Activated CD4-positive, alpha-beta T cell treated with anti-CD3 and anti-CD28 coated beads for 1 hour (primary cell): ENCODE measurements around the gene RNU1-2.
A peak's percentile ranks its signal among the peaks of the same experiment; 100 is the strongest.
"Not testable (repeated sequence)": the region's sequence is repeated elsewhere in the genome, so short reads cannot be mapped to it uniquely, and the experiment has no call there.

Source experiments
- DNase-seq: peaks from one replicate; pipeline ENCODE4 v3.0.0-alpha.2; 2020

Gene RNU1-2

DNA sequence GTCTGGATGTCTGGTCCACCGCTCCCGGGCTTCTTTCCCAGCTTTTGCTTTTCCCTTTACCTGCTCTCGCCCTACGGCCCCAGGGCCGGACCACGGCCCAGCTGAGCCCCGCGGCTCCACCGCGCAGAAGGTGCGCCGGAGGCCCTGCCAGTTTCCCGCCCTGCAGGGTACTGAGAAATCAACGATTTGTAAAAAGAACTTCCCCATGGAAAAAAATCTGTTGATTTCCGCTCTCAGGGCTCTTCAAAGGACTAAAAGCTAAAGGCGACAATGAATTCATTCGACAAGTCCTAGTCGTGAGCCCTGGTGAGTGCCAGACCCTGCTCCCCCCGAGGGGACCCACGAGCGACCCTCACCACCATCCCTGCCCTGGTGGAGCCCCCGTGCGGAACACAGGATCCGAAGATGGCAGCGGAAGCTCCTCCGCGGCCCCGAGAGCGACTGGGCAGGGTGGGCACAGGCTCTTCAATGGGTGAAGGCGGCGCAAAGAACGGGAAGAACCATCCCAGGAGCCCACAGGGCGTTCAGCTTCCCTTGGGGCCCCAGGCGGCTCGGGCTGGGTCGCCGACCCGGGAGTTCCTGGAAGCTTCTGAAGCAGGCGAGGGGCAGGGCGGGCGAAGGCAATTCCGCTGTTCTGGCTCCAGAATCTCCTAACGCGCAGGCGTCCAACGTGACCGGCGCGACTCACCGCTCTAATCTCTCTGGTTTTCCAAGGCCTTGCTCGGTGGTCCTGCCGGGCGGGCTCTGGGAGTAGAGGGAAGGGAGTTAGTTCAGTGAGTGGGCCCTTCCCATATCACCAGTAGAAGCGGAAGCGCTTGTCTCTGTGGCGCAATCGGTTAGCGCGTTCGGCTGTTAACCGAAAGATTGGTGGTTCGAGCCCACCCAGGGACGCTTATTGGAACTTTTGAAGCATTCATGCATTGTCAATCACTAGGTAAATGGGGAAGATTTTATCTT is 6.6 kb upstream of the RNU1-2 start:
- DNase-seq, result peak; percentile 43

DNA sequence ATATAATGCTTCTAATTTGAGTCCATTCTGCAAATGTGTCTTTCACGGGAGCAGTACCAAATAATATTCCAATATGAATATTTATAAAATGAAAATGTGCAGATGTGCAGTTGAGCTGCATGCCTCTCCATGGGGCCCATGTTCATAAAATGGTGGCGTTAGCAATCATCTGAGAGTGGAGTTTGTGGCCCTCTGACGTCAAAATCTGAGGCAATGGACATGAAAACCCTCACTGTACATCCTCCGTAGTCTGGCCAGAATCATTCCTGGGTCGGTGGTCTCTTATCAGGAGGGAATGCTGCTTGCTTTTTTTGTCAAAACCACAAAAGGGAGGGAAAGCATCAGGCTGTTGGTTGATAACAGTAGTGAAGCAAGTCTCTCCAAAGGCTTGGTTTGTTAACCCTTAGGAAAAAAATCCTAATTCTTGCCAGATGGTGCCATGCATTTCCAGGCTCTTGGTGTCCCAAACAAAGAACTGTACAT is 5.2 kb upstream of the RNU1-2 start:
- DNase-seq, result not testable (repeated sequence)

DNA sequence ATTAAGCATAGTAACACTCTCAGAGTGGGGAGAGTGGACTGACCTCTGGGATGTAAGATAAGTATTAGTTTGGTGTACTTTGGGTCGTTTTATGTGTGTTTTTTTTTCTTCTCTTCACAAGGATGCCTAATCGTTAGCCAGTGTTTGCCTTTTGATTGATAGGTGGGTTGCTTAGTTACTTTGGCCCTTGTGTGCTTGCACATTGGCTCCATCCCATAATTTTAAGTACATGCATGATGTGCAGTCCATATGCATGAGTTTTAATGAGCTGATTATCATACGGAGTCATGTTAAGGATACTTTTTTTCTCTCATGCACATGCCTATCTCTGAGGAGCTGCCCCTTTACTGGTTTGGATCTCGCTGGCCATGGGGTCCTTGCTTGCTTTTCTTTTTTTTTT is 4.7 kb upstream of the RNU1-2 start:
- DNase-seq, result not testable (repeated sequence)

DNA sequence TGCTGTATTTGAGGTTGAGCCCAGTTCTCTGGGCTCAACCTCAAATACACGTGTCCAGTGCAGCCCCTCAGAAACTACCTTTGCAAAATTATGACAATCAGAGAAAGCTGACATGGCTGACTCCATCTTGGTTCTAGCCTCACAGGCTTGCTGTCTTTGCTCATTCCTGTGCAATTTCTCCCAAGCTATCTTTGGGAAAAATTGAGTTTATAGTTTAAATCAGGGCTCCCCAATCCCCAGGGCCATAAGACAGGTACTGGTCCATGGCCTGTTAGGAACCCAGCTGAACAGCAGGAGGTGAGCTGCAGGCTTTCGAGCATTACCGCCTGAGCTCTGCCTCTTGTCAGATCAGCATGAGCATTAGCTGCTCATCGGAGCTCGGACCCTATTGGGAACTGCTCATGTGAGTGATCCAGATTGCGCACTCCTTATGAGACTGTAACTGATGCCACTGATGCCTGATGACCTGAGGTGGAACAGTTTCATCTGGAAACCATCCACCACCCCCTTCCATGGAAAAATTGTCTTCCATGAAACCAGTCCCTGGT is 2.7 kb upstream of the RNU1-2 start:
- not testable (repeated sequence) for DNase-seq

DNA sequence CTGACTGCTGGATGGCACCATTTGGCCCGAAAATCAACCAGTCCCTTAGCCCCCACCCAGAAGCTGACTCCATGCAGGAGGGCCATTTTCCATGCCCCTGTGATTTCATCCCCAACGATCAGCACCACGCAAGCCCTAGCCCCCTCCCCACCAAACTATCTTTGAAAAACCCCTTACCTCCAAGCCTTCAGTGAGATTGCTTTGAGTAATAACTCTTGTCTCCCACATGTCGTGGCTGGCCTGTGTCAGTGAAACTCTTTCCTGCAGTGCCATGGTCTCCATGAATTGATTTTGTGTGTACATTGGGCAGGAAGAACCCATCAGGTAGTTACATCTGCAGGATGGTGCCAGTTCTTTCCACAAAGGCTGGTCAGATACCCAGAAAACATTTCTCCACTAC is 2.0 kb upstream of the RNU1-2 start:
- not testable (repeated sequence) for DNase-seq

DNA sequence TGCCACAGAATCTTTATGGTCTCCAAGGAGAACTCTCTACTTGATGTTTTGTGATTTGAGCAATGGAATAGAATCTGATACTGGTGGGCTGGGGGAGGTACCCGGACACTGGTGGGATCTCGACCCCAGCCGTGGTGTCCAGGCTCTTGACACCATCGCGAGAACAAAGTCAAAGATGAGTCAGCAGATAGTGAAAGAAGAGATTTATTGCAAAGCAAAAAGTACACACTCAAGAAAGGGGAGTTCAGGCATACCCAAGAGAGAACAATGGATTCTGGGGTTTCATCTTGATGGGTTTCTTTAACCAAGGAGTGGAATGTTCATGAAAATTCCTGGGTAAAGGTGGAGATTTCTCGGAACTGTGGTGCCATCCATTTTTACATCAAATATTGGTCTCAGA is 1.4 kb upstream of the RNU1-2 start:
- not testable (repeated sequence) for DNase-seq

DNA sequence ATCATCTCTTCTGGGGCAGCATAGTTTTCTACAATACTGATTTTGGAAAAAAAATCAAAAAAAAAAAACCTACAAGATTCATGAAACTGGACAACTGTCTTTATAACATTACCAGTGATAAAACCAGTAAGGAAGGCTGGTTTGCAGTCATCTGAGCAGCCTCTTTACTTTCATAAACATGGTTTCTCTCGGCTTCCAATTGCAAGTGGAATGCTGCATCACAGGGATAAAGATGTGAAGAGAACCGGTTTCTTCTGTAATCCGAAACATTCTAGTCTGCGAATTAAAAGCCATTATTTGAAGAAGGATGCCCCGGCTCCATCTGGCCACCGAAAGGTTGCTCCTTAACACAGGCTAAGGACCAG is 565 bp upstream of the RNU1-2 start:
- not testable (repeated sequence) for DNase-seq

DNA sequence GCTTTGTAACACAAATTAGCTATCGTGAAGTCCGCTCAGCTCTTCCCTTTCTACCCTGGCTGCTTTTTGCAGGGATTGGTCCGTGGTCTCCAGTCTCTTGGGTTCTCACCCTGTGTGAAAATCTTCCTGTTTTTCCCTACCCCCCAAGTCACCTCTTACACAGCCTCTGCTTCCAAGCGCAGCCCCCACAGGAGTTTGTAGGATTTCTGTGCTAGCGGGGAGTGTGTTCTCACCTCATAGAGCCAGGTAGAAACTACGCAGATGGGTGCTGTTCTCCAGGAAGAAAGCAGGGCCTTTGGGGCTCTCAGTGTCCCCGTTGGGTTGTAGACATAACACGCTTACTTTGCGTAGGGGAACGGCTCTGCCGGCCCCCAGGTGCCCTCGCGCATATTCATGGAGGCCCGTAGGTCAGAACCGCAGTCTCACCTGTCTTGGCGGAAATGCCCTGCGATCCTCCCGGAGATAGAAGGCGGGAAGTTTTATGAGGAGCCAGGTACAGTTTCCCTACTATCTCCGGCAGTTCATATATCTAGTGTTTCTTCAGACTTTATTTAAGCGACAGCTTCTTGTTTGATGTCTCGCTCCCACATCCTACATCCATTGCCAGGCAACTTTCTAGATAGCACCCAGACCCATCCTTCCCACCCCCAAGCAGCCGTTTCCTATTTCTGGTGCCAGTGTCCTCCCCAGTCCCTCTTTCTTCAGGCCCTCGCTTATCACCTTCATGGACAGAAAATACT is 706 bp downstream of the RNU1-2 start:
- peak; percentile 63 for DNase-seq

DNA sequence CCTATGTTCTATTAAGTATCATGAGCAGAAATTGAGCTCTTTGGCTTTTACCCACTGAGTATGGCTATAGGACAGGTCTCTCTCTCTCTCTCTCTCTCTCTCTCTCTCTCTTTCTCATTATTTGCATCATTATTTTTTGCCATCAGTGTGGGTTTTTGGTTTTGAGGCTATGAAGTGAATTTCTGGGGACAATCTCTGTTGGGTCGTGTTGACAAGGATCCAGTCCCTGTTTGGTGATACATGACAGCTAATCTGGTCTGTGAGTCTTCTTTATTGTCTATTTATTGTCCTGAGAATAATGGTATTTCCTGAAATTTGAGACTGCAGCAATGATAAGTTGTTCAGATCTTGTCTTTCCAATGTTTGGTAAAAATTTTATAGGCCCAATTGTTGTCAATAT is 1.9 kb downstream of the RNU1-2 start:
- DNase-seq, result not testable (repeated sequence)

- not testable (repeated sequence) for DNase-seq
Measured at GRCh38 chr1:16898298-16898697, 2.5 kb downstream of the RNU1-2 start.

DNA sequence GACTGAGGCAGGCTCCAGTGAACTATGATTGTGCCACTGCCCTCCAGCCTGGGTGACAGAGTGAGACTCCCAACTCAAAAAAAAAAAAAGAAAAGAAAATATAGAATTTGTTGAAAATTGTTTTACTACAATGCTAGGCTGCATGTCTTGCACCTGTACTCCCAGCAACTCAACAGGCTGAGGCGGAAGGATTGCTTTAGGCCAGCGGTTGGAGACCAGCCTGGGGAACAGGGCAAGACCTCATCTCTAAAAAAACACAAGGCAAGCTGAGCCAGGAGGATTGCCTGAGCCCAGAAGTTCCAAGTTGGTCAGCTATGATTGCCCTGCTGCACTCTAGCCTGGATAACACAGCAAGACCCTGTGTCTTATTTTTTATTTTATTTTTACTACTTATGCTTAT is 3.2 kb downstream of the RNU1-2 start:
- not testable (repeated sequence) for DNase-seq

- DNase-seq, result no peak
Measured at GRCh38 chr1:16900751-16901150, 5.0 kb downstream of the RNU1-2 start.

DNA sequence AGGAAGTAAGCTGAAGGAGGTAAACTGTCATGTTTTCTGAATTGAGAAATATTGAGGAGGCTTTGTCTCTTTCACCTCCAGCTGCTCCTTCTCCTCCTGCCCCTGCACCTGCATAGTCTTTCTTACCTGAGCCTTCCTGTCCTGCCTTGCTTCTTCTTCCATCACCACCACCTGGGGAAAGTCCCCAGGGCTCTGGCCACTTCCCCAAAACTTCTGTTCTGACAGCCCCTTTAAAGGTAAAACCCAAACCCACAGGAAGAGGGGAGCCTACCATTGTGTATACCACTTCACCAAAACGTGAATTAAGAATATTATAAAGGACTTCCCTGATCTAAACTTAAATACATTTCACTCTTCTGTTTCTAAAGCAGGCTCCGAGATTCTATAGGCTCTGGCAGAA is 5.6 kb downstream of the RNU1-2 start:
- DNase-seq, result not testable (repeated sequence)

DNA sequence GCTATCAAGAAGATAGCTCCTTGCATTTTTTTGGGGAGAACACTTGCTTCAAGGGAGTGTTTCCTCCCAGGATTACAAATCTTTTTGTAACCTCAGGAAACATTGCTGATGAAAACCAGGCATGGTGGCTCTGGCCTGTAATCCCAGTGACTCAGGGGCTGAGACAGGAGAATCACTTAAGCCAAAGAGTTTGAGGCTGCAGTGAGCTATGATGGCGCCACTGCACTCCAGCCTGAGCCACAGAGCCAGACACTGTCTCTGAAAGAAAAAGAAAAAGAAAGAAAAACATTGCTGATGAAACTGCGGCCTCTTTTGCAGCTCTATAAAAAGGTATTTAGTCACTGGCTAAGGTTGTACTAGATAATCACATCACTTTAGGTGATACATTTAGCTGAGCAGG is 7.3 kb downstream of the RNU1-2 start:
- no peak for DNase-seq

GRCh38 chr1:16903458-16903796 is 7.6 kb downstream of the RNU1-2 start:
- no peak for DNase-seq

DNA sequence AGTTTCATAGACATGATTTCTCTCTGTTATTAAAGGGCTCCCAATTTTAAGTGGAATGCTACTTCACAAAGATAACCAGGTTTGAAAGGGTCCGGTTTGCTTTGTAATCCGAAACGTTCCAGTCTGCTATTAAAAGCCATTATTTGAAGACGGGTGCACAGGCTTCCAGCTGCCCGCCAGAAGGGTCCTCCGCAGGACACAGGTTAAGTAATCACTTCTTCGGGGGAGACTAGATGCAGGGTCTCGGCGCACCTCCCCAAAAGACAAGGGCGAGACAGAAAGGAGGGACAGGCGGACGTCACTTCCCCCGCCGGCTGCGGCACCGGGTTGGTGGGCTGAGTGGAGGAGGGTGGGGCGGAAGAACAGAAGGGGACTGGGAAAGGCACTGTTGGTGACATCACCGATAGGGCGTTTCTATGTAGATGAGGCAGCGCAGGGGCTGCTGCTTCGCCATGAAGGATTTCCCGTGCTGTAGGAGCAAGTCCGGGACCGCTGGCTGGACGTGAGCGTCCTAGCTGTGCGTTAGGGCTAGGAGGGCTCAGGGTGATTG is 8.9 kb downstream of the RNU1-2 start:
- DNase-seq, result peak; percentile 97

GRCh38 chr1:16905110-16905867 is 9.5 kb downstream of the RNU1-2 start:
- DNase-seq, result no peak

GRCh38 chr1:16905868-16906702 is 10.3 kb downstream of the RNU1-2 start:
- no peak for DNase-seq

GRCh38 chr1:16906873-16907272 is 11.1 kb downstream of the RNU1-2 start:
- no peak for DNase-seq

DNA sequence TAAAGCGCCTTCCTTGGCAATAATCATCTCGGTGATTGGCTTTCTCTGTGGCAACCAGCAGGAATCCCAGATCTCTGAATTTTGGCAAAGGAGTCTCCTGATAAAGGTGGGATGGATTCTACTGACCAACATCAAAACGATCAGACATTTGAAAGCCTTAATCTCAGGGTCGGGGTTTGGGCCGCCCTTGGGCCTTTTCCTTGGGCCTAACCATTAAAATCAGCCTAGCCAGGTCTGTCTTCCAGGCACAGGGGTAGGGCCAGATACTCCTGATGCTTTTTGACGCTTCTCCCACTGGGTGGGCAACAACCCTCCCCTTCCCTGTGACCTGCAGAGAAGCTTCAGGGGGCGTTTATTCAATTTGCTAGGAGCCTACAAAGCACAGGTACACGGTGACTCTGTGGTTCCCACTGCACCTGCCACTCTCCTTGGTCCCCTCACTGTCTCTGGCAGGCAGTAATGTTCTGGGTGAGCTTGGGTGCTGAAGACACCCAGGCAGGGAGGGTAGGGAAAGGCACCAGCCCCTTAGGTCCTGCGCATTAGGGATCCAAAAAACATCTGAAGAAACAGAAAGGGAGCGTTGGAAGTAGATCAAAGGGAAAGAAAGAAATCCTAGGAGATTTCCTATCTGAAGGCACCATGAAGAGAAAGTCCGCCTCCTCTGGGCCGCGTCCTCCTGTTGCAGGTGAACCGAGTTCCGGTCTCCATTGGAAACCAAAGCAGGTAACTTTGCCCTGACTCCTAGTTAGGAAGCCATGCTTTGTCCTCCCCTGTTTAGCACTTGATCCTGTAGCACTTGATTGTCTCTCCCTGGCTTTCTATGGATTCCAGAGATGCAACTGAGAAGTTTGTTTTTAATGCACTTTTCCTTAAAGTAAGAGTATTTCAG is 12.3 kb downstream of the RNU1-2 start:
- DNase-seq, result no peak
